ENCODE measurements around the gene CDK5RAP2.
"Not testable (repeated sequence)": the region's sequence is repeated elsewhere in the genome, so short reads cannot be mapped to it uniquely, and the experiment has no call there.

Gene CDK5RAP2

GRCh38 chr9:120542701-120543490 lies 37.1 kb downstream of the CDK5RAP2 start:
- no peak for DNase-seq (ENCODE audit: low spot score)

GRCh38 chr9:120541921-120542320 lies 38.0 kb downstream of the CDK5RAP2 start:
- DNase-seq (ENCODE audit: low spot score) = no peak

GRCh38 chr9:120539951-120540350 lies 40.0 kb downstream of the CDK5RAP2 start:
- no peak for DNase-seq (ENCODE audit: low spot score)

- no peak for DNase-seq (ENCODE audit: low spot score)
These were observed 41.6 kb downstream of the CDK5RAP2 start for GRCh38 chr9:120538339-120538738.

GRCh38 chr9:120536949-120537640 lies 42.9 kb downstream of the CDK5RAP2 start:
- no peak for DNase-seq (ENCODE audit: low spot score)

- DNase-seq (ENCODE audit: low spot score) = no peak
These were observed 43.9 kb downstream of the CDK5RAP2 start for GRCh38 chr9:120536094-120536493.

GRCh38 chr9:120534266-120534665 lies 45.7 kb downstream of the CDK5RAP2 start:
- no peak for DNase-seq (ENCODE audit: low spot score)

- no peak for DNase-seq (ENCODE audit: low spot score)
These were observed 47.1 kb downstream of the CDK5RAP2 start for GRCh38 chr9:120532891-120533290.

GRCh38 chr9:120532475-120532874 lies 47.5 kb downstream of the CDK5RAP2 start:
- DNase-seq (ENCODE audit: low spot score) = no peak

GRCh38 chr9:120531683-120532300 lies 48.2 kb downstream of the CDK5RAP2 start:
- peak; percentile 29 for DNase-seq (ENCODE audit: low spot score)

- DNase-seq (ENCODE audit: low spot score) = not testable (repeated sequence)
These were observed 49.6 kb downstream of the CDK5RAP2 start for GRCh38 chr9:120530220-120530832.

- DNase-seq (ENCODE audit: low spot score) = no peak
These were observed 51.1 kb downstream of the CDK5RAP2 start for GRCh38 chr9:120528829-120529228.

GRCh38 chr9:120528327-120528726 lies 51.6 kb downstream of the CDK5RAP2 start:
- no peak for DNase-seq (ENCODE audit: low spot score)

GRCh38 chr9:120526534-120526933 lies 53.4 kb downstream of the CDK5RAP2 start:
- no peak for DNase-seq (ENCODE audit: low spot score)

GRCh38 chr9:120524863-120525262 lies 55.1 kb downstream of the CDK5RAP2 start:
- no peak for DNase-seq (ENCODE audit: low spot score)

- DNase-seq (ENCODE audit: low spot score) = no peak
These were observed 55.9 kb downstream of the CDK5RAP2 start for GRCh38 chr9:120524038-120524437.

GRCh38 chr9:120522558-120522957 lies 57.4 kb downstream of the CDK5RAP2 start:
- DNase-seq (ENCODE audit: low spot score) = no peak

- no peak for DNase-seq (ENCODE audit: low spot score)
These were observed 57.9 kb downstream of the CDK5RAP2 start for GRCh38 chr9:120522032-120522431.

GRCh38 chr9:120521101-120521500 lies 58.9 kb downstream of the CDK5RAP2 start:
- no peak for DNase-seq (ENCODE audit: low spot score)

GRCh38 chr9:120515996-120516395 lies 64.0 kb downstream of the CDK5RAP2 start:
- not testable (repeated sequence) for DNase-seq (ENCODE audit: low spot score)

GRCh38 chr9:120515481-120515880 lies 64.5 kb downstream of the CDK5RAP2 start:
- DNase-seq (ENCODE audit: low spot score) = not testable (repeated sequence)

- no peak for DNase-seq (ENCODE audit: low spot score)
These were observed 65.6 kb downstream of the CDK5RAP2 start for GRCh38 chr9:120514405-120514804.
